ENCODE measurements around the gene ZC3H10.

GRCh38 chr12:56104109-56104814, 13.8 kb upstream of the ZC3H10 start, which contains the start of gene PA2G4:
- TF ChIP-seq CTCF (IDR thresholded peaks at IDR 0.05; ENCODE audit: insufficient read depth, low read depth, low read length): no peak
- TF ChIP-seq EZH2 (IDR thresholded peaks at IDR 0.05; ENCODE audit: insufficient read depth, low read length): no peak
